Suprapubic skin (tissue), 4 donors: ENCODE measurements around the gene SERPINB1. TPM values are rescaled to one million over a fixed set of nuclear protein-coding genes. Genes with fewer than 3 reads are reported as not detected.

ENCODE experiments used
- DNase-seq, 2 donors: peaks; one replicate each; pipeline ENCODE4 v3.0.0-alpha.2; 2019; ENCODE audit warnings: low spot score in 2 of 2
- H3K27ac ChIP-seq: fragments of 200-600 bp; sonication (generic); one replicate; pipeline ENCODE4 v1.5.1; 2019
- H3K27me3 ChIP-seq: fragments of 200-600 bp; sonication (generic); one replicate; pipeline ENCODE4 v1.5.1; 2019
- H3K36me3 ChIP-seq: fragments of 200-600 bp; sonication (generic); one replicate; pipeline ENCODE4 v1.5.1; 2019
- H3K4me1 ChIP-seq: fragments of 200-600 bp; sonication (generic); one replicate; pipeline ENCODE4 v1.5.1; 2019
- H3K4me3 ChIP-seq: fragments of 200-600 bp; sonication (generic); one replicate; pipeline ENCODE4 v1.5.1; 2019; ENCODE audit warnings: mild to moderate bottlenecking
- H3K9me3 ChIP-seq: fragments of 200-600 bp; sonication (generic); one replicate; pipeline ENCODE4 v1.5.1; 2019
- CTCF ChIP-seq, 2 donors: fragments of 200-600 bp in 1 of 2; fragments of 450-650 bp in 1 of 2; sonication (generic) in 1 of 2; IDR thresholded peaks; one replicate each; pipeline ENCODE4 v1.5.1; 2016 to 2019; ENCODE audit warnings: antibody characterized with exemption in 2 of 2, mild to moderate bottlenecking in 1 of 2, moderate library complexity in 1 of 2
- EP300 ChIP-seq: sonication (generic); formaldehyde crosslinking; IDR thresholded peaks from one replicate; pipeline ENCODE4 v1.6.1; 2017; ENCODE audit warnings: antibody characterized with exemption
- POLR2A ChIP-seq, 2 donors: fragments of 450-650 bp; IDR thresholded peaks; one replicate each; pipeline ENCODE4 v1.6.1; 2017; ENCODE audit warnings: antibody characterized with exemption in 2 of 2, mild to moderate bottlenecking in 2 of 2, moderate library complexity in 2 of 2
- POLR2AphosphoS5 ChIP-seq, 3 donors: sonication (generic); formaldehyde crosslinking; IDR thresholded peaks; one replicate each; pipeline ENCODE4 v1.6.1; 2017; ENCODE audit warnings: antibody characterized with exemption in 3 of 3
- WGBS: methylation state at CpG from one replicate; pipeline ENCODE4 v1.1.5; 2018; 5-methylcytosine and 5-hydroxymethylcytosine counted together
- total RNA-seq, 4 donors: library from RNA; depleted of rRNA; stranded (reverse); fragments of >200 nt; gene quantifications; one replicate each; pipeline ENCODE4 v1.1.0, GENCODE V29; 2016

The SERPINB1 gene
- total RNA-seq, 4 donors from 2014 or later, result 11.8 to 20.6 (median 16.9) TPM

- no peak for DNase-seq
- Histone ChIP-seq H3K4me1 (peaks cover 2% of the 10 kb centered on the region), H3K4me3 (no peak overlapping the region), H3K9me3 (no peaks in the 10 kb centered on the region), H3K27ac (no peak overlapping the region), H3K27me3 (no peaks in the 10 kb centered on the region), H3K36me3 (no peaks in the 10 kb centered on the region)
- 92% methylated on average over 13 of the region's 14 CpGs for WGBS
- TF ChIP-seq POLR2AphosphoS5 (IDR thresholded peaks at IDR 0.05) (no peak), EP300 (no peak), CTCF (IDR thresholded peaks at IDR 0.05) (no peak), POLR2A (IDR thresholded peaks at IDR 0.05) (no peak)
These were observed 40.9 kb downstream of the SERPINB1 start for GRCh38 chr6:2800552-2801316.

- Histone ChIP-seq H3K4me1 (peaks cover 2% of the 10 kb centered on the region), H3K9me3 (no peaks in the 10 kb centered on the region), H3K36me3 (no peaks in the 10 kb centered on the region), H3K27me3 (no peaks in the 10 kb centered on the region), H3K27ac (no peak overlapping the region), H3K4me3 (no peak overlapping the region)
- 81% methylated on average over 11 of the region's 11 CpGs for WGBS
- TF ChIP-seq POLR2AphosphoS5 (IDR thresholded peaks at IDR 0.05) (no peak), POLR2A (IDR thresholded peaks at IDR 0.05) (no peak)
- no peak for DNase-seq
These were observed 41.6 kb downstream of the SERPINB1 start for GRCh38 chr6:2799936-2800527.

GRCh38 chr6:2798586-2799134 is 43.0 kb downstream of the SERPINB1 start:
- TF ChIP-seq POLR2AphosphoS5 (IDR thresholded peaks at IDR 0.05) (no peak), POLR2A (IDR thresholded peaks at IDR 0.05) (no peak)
- no peak for DNase-seq
- WGBS, result 87% methylated on average over 10 of the region's 11 CpGs
- no peaks in the 10 kb centered on the region for H3K36me3 ChIP-seq
- no peaks in the 10 kb centered on the region for H3K9me3 ChIP-seq
- H3K4me3 ChIP-seq, result no peak overlapping the region
- H3K4me1 ChIP-seq, result peaks cover 5% of the 10 kb centered on the region
- H3K27ac ChIP-seq, result no peak overlapping the region
- H3K27me3 ChIP-seq, result no peaks in the 10 kb centered on the region

- WGBS, result 51% methylated on average over 3 of the region's 3 CpGs
- no peaks in the 10 kb centered on the region for H3K36me3 ChIP-seq
- peaks cover 16% of the 10 kb centered on the region for H3K4me1 ChIP-seq
- DNase-seq, result no peak
- H3K27me3 ChIP-seq, result no peaks in the 10 kb centered on the region
- H3K4me3 ChIP-seq, result no peak overlapping the region
- H3K27ac ChIP-seq, result no peak overlapping the region
- TF ChIP-seq POLR2AphosphoS5 (IDR thresholded peaks at IDR 0.05), result no peak
- no peak for TF ChIP-seq EP300
- no peak for TF ChIP-seq POLR2A (IDR thresholded peaks at IDR 0.05)
- TF ChIP-seq CTCF (IDR thresholded peaks at IDR 0.05), result no peak
- H3K9me3 ChIP-seq, result no peaks in the 10 kb centered on the region
These were observed 44.1 kb downstream of the SERPINB1 start for GRCh38 chr6:2797564-2798031.

GRCh38 chr6:2796861-2797260 is 44.8 kb downstream of the SERPINB1 start:
- no peak for DNase-seq
- Histone ChIP-seq H3K27me3 (no peaks in the 10 kb centered on the region), H3K9me3 (no peaks in the 10 kb centered on the region), H3K4me1 (peaks cover 22% of the 10 kb centered on the region), H3K36me3 (no peaks in the 10 kb centered on the region), H3K4me3 (no peak overlapping the region), H3K27ac (no peak overlapping the region)
- 86% methylated on average over 5 of the region's 6 CpGs for WGBS
- TF ChIP-seq POLR2A (IDR thresholded peaks at IDR 0.05) (no peak), CTCF (IDR thresholded peaks at IDR 0.05) (no peak), EP300 (no peak), POLR2AphosphoS5 (IDR thresholded peaks at IDR 0.05) (no peak)

- no peaks in the 10 kb centered on the region for H3K9me3 ChIP-seq
- H3K36me3 ChIP-seq, result no peaks in the 10 kb centered on the region
- H3K27ac ChIP-seq, result no peak overlapping the region
- no peaks in the 10 kb centered on the region for H3K27me3 ChIP-seq
- peaks cover 29% of the 10 kb centered on the region for H3K4me1 ChIP-seq
- TF ChIP-seq POLR2A (IDR thresholded peaks at IDR 0.05) (no peak), POLR2AphosphoS5 (IDR thresholded peaks at IDR 0.05) (no peak), EP300 (no peak), CTCF (IDR thresholded peaks at IDR 0.05) (no peak)
- H3K4me3 ChIP-seq, result no peak overlapping the region
- DNase-seq, result no peak
- WGBS, result 92% methylated on average over 16 of the region's 16 CpGs
These were observed 45.7 kb downstream of the SERPINB1 start for GRCh38 chr6:2795956-2796355.
